Left lung (tissue), 10 donors: ENCODE results near the gene AR. TPM values are rescaled to one million over a fixed set of nuclear protein-coding genes. Genes with fewer than 3 reads are reported as not detected.
"Not testable (repeated sequence)": the region's sequence is repeated elsewhere in the genome, so short reads cannot be mapped to it uniquely, and the experiment has no call there.

ENCODE experiments used
- ATAC-seq: fragments of 200-7000 bp; cut with Tn5 transposase; one replicate; pipeline ENCODE4 v1.9.1; 2020; ENCODE audit warnings: moderate library complexity
- DNase-seq, 4 donors: peaks; one replicate each; pipeline ENCODE4 v3.0.0-alpha.2; 2013 to 2020
- H3K27ac ChIP-seq, 2 donors: fragments of 200-600 bp; sonication (generic) in 1 of 2; one replicate each; pipeline versions ENCODE4 v1.5.0 to v1.8.0; 2020 to 2021
- H3K27me3 ChIP-seq, 2 donors: fragments of 200-600 bp; sonication (generic) in 1 of 2; one replicate each; pipeline versions ENCODE4 v1.5.0 to v1.8.0; 2020 to 2021
- H3K36me3 ChIP-seq, 2 donors: fragments of 200-600 bp; sonication (generic) in 1 of 2; one replicate each; pipeline versions ENCODE4 v1.5.0 to v1.8.0; 2020 to 2021
- H3K4me1 ChIP-seq, 2 donors: fragments of 200-600 bp; one replicate each; pipeline ENCODE4 v1.8.0; 2021
- H3K4me3 ChIP-seq, 2 donors: fragments of 200-600 bp; sonication (generic) in 1 of 2; one replicate each; pipeline versions ENCODE4 v1.5.0 to v1.8.0; 2020 to 2021; ENCODE audit warnings: mild to moderate bottlenecking in 1 of 2
- H3K9me3 ChIP-seq, 2 donors: fragments of 200-600 bp; sonication (generic) in 1 of 2; one replicate each; pipeline versions ENCODE4 v1.5.0 to v1.8.0; 2020 to 2021
- intact Hi-C, 2 donors: fragments of 100-400 bp; cut with DNase I; formaldehyde crosslinking; loops; one replicate each; pipeline versions ENCODE4 v1.11.2 to v1.14.2; 2022
- polyA plus RNA-seq, 6 donors: library from polyadenylated mRNA; unstranded; fragments of 120-200 nt; gene quantifications; one replicate each; pipeline ENCODE4 v1.2.1, GENCODE V29; 2013; ENCODE audit not compliant: insufficient read length in 6 of 6
- total RNA-seq, 2 donors: library from RNA; stranded (reverse); fragmentation: NEBNext Ultra II Directional; extraction: Animal tissue kit (Norgen Biotek cat#: 25700); gene quantifications; one replicate each; pipeline ENCODE4 v1.2.1, GENCODE V29; 2021
- TF ChIP-seq, protein P1 (sequence below), 2 donors: fragments of 200-600 bp; sonication (generic) in 1 of 2; IDR thresholded peaks; one replicate each; pipeline versions ENCODE4 v1.5.0 to v1.8.0; 2021; ENCODE audit warnings: antibody characterized with exemption in 2 of 2
- donor health status: DM: no; HTN: yes; CAD: no.
- donor health status: DM: no; HTN: no; CAD: no.

The AR gene
- total and polyA plus RNA-seq, 8 donors, result 3.9 to 11.2 (median 10.0) TPM

DNA sequence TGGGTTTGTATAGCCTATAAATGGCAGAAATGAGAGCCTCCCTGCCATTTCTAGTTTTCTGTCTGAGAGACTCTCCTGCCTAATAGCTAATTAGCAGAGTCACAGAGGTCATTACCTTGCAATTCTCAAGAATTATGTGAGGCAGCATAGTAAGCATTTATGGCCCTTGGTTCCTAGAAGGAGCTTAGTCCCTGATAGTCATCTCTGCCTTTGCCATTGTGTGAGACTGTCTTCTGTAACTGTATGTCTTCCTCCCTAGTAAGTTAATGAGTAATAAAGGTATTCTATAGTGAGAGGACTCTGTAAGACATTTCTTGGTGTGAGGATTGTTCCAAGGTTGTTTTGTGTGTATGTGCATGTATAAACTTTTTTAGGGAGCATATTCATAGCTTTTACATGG, 108.7 kb downstream of the AR start:
- no peaks in the 10 kb centered on the region for H3K9me3 ChIP-seq
- ATAC-seq, result no peak
- no peak overlapping the region for H3K27ac ChIP-seq
- H3K4me3 ChIP-seq, result no peak overlapping the region
- H3K36me3 ChIP-seq, result no peaks in the 10 kb centered on the region
- no peaks in the 10 kb centered on the region for H3K27me3 ChIP-seq
- H3K4me1 ChIP-seq, result no peaks in the 10 kb centered on the region
- TF ChIP-seq, protein P1, sequence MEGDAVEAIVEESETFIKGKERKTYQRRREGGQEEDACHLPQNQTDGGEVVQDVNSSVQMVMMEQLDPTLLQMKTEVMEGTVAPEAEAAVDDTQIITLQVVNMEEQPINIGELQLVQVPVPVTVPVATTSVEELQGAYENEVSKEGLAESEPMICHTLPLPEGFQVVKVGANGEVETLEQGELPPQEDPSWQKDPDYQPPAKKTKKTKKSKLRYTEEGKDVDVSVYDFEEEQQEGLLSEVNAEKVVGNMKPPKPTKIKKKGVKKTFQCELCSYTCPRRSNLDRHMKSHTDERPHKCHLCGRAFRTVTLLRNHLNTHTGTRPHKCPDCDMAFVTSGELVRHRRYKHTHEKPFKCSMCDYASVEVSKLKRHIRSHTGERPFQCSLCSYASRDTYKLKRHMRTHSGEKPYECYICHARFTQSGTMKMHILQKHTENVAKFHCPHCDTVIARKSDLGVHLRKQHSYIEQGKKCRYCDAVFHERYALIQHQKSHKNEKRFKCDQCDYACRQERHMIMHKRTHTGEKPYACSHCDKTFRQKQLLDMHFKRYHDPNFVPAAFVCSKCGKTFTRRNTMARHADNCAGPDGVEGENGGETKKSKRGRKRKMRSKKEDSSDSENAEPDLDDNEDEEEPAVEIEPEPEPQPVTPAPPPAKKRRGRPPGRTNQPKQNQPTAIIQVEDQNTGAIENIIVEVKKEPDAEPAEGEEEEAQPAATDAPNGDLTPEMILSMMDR (IDR thresholded peaks at IDR 0.05), result no peak
- DNase-seq, result no peak
- intact Hi-C loops, result no loop called here

DNA sequence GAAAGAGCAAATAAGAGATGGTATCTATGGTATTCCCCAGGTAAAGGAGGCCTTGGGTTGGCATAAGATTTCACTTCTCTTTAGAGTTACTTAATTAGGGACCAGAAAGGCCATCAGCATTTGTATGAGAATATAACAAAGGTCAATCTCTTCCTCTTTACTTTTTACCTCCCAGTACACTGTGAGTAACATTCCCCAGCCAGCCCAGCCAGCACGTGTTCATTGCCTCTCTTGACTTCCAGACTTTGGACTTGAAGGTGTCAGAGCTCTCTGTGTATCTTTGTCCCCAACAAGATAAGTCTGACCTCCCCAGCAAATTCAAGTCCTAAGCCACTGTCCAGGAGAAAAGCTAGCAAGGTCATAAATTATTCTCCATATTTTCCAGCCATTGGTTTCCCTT, 110.5 kb downstream of the AR start:
- DNase-seq (no peak), ATAC-seq (no peak)
- intact Hi-C loops, result no loop called here
- Histone ChIP-seq H3K36me3 (no peaks in the 10 kb centered on the region), H3K27me3 (no peaks in the 10 kb centered on the region), H3K4me1 (no peaks in the 10 kb centered on the region), H3K9me3 (no peaks in the 10 kb centered on the region), H3K27ac (no peak overlapping the region), H3K4me3 (no peak overlapping the region)
- TF ChIP-seq, protein P1 (IDR thresholded peaks at IDR 0.05), result no peak

DNA sequence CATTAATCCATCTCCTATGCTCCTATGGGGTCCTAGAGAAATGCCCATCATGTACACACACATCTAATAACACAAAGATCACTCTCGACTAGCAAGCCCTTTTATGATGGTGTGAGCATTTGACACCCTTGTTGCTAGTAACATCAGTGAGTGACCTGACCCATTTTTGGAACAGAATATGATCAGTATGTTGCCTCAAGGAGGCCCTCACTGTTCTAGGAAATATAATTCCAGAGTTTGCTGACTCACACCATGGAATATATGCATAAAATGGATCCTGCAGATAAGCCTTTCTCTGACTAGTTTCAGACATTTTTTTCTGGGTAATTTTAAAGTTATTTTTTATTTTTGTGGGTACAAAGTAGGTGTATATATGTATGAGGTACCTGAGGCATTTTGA, 121.8 kb downstream of the AR start:
- Histone ChIP-seq H3K4me1 (no peaks in the 10 kb centered on the region), H3K9me3 (peaks cover 0 to 4% of the 10 kb centered on the region in 2 donors), H3K4me3 (no peak overlapping the region), H3K36me3 (no peaks in the 10 kb centered on the region), H3K27ac (no peak overlapping the region), H3K27me3 (no peaks in the 10 kb centered on the region)
- DNase-seq (no peak), ATAC-seq (no peak)
- TF ChIP-seq, protein P1 (IDR thresholded peaks at IDR 0.05), result no peak
- intact Hi-C loops, result no loop called here

DNA sequence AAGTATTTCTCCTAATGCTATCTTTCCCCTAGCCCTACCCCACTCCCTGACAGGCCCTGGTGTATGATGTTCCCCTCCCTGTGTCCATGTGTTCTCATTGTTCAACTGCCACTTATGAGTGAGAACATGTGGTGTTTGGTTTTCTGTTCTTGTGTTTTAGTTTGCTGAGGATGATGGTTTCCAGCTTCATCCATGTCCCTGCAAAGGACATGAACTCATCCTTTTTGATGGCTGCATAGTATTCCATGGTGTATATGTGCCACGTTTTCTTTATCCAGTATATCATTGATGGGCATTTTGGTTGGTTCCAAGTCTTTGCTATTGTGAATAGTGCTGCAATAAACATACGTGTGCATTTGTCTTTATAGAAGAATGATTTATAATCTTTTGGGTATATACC, 126.9 kb downstream of the AR start:
- intact Hi-C loops, H3K27ac ChIP-seq, H3K4me1 ChIP-seq: not testable (repeated sequence)

DNA sequence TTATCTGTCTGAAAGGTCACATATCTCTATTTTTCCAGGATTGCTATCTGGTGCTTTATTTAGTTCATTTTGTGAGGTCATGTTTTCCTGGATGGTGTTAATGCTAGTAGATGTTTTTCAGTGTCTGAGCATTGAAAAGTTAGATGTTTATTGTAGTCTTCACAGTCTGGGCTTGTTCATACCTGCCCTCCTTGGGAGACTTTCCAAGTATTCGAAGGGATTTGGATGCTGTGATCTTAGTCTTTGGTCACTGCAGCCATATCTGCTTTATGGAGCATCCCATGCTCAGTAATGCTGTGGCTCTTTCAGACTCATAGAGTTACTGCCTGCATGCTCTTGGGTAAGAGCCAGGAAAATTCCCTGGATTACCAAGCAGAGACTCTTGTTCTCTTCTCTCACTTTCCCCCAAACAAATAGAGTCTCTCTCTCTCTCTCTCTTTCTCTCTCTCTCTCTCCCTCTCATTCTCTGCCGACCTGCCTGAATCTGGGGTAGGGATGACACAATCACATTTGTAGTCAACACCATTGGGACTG, 130.0 kb downstream of the AR start:
- DNase-seq (no peak), ATAC-seq (no peak)
- TF ChIP-seq, protein P1 (IDR thresholded peaks at IDR 0.05), result no peak
- H3K27me3 ChIP-seq, result peaks cover 0 to 2% of the 10 kb centered on the region in 2 donors
- H3K4me1 ChIP-seq, result no peaks in the 10 kb centered on the region
- H3K27ac ChIP-seq, result no peak overlapping the region
- H3K36me3 ChIP-seq, result no peaks in the 10 kb centered on the region
- intact Hi-C loops, result no loop called here
- H3K9me3 ChIP-seq, result no peaks in the 10 kb centered on the region
- H3K4me3 ChIP-seq, result no peak overlapping the region

More for the DNA sequence above, 126.9 kb downstream of the AR start:
- not testable (repeated sequence) for H3K4me3 ChIP-seq, H3K27me3 ChIP-seq, DNase-seq, H3K36me3 ChIP-seq, ATAC-seq, H3K9me3 ChIP-seq

DNA sequence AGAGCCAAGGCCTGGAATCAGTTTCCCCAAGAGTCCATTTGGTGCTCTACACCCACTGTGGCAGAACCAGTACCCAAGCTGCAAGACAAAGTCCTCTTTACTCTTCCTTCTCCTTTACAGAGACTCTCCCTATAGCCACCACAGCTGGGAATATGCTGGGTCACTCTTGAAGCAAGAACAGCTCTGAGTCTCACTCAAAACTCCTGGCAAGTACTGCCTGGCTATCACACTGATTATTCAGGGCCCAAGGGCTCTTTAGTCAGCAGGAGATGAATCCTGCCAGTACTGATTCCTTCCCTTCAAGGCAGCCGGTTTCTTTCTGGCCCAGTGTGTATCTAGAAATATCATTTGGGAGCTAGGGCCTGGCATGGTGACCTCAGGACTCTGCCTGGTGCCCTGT, 130.9 kb downstream of the AR start:
- Histone ChIP-seq H3K27ac (no peak overlapping the region), H3K27me3 (peaks cover 0 to 2% of the 10 kb centered on the region in 2 donors), H3K4me3 (no peak overlapping the region), H3K36me3 (no peaks in the 10 kb centered on the region), H3K9me3 (no peaks in the 10 kb centered on the region), H3K4me1 (no peaks in the 10 kb centered on the region)
- TF ChIP-seq, protein P1 (IDR thresholded peaks at IDR 0.05), result no peak
- no peak for DNase-seq
- ATAC-seq, result no peak
- intact Hi-C loops, result no loop called here
